ENCODE measurements around the gene MAP4K2. TPM values are rescaled to one million over a fixed set of nuclear protein-coding genes. Genes with fewer than 3 reads are reported as not detected.
A peak's percentile ranks its signal among the peaks of the same experiment; 100 is the strongest.

MAP4K2 gene
- total and polyA plus RNA-seq, 2 of the 13 experiments (the other 11 are each of a cell fraction or from before 2014, with no cell fraction given): 8.3 to 17.6 TPM

DNA sequence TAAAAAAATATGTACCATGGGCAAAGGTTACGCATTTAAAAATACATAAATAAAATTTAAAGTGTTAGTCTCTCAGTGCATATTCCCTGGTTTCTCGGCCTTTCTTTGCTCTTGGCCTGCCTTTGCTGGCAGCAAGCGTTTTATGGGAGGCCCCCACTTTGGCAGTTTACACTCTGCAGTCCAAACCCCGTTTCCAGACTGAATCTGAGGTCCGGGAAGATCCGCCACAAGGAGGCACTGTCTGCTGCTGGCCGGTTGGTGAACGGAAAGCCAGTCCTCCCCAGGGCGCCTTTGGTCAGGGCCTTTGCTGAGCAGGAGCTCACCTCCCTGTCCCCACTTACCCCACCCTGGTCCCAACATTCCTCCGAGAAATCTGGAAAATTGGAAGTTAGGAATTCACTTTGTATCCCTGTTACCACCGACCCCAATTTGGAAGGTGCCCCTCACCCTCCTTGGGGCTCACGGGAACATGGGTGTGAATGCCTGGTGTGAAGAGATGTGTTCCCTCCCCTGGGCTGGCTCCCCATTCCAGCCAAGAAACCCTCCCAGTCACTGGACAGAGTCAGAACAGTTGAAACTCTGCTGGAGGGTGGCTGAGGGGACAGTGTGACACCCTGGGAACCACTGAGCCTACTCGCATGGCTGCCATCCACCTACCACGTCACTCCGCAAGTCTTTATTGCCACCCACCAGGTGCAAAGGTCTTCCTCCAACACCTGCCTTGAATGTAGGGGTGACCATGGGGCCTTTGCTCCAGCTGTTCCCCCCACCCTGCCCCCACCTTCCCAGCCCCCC lies 15.3 kb downstream of the MAP4K2 start (continued):
- TF ChIP-seq, protein P1, sequence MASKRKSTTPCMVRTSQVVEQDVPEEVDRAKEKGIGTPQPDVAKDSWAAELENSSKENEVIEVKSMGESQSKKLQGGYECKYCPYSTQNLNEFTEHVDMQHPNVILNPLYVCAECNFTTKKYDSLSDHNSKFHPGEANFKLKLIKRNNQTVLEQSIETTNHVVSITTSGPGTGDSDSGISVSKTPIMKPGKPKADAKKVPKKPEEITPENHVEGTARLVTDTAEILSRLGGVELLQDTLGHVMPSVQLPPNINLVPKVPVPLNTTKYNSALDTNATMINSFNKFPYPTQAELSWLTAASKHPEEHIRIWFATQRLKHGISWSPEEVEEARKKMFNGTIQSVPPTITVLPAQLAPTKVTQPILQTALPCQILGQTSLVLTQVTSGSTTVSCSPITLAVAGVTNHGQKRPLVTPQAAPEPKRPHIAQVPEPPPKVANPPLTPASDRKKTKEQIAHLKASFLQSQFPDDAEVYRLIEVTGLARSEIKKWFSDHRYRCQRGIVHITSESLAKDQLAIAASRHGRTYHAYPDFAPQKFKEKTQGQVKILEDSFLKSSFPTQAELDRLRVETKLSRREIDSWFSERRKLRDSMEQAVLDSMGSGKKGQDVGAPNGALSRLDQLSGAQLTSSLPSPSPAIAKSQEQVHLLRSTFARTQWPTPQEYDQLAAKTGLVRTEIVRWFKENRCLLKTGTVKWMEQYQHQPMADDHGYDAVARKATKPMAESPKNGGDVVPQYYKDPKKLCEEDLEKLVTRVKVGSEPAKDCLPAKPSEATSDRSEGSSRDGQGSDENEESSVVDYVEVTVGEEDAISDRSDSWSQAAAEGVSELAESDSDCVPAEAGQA (IDR thresholded peaks at IDR 0.05; ENCODE audit: low read depth): no peak
- TF ChIP-seq, protein P1 (CRISPR knock-in tag; IDR thresholded peaks at IDR 0.05; ENCODE audit: borderline replicate concordance): no peak
- TF ChIP-seq, protein P2, sequence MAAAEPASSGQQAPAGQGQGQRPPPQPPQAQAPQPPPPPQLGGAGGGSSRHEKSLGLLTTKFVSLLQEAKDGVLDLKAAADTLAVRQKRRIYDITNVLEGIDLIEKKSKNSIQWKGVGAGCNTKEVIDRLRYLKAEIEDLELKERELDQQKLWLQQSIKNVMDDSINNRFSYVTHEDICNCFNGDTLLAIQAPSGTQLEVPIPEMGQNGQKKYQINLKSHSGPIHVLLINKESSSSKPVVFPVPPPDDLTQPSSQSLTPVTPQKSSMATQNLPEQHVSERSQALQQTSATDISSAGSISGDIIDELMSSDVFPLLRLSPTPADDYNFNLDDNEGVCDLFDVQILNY (CRISPR knock-in tag; conservative IDR thresholded peaks at IDR 0.05): no peak
- no peak for TF ChIP-seq PRPF4 (IDR thresholded peaks at IDR 0.05; ENCODE audit: low read depth, low read length, poor library complexity, severe bottlenecking)
- TF ChIP-seq, protein P3, sequence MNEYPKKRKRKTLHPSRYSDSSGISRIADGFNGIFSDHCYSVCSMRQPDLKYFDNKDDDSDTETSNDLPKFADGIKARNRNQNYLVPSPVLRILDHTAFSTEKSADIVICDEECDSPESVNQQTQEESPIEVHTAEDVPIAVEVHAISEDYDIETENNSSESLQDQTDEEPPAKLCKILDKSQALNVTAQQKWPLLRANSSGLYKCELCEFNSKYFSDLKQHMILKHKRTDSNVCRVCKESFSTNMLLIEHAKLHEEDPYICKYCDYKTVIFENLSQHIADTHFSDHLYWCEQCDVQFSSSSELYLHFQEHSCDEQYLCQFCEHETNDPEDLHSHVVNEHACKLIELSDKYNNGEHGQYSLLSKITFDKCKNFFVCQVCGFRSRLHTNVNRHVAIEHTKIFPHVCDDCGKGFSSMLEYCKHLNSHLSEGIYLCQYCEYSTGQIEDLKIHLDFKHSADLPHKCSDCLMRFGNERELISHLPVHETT (CRISPR knock-in tag; conservative IDR thresholded peaks at IDR 0.05): no peak
- TF ChIP-seq SP1 (IDR thresholded peaks at IDR 0.05): no peak
- no peak for TF ChIP-seq SP1 (CRISPR knock-in tag; IDR thresholded peaks at IDR 0.05)
- TF ChIP-seq MAF1 (CRISPR knock-in tag; IDR thresholded peaks at IDR 0.05; ENCODE audit: borderline replicate concordance): no peak
- TF ChIP-seq ZNF598 (CRISPR knock-in tag; IDR thresholded peaks at IDR 0.05; ENCODE audit: borderline replicate concordance): no peak
- TF ChIP-seq, protein P4, sequence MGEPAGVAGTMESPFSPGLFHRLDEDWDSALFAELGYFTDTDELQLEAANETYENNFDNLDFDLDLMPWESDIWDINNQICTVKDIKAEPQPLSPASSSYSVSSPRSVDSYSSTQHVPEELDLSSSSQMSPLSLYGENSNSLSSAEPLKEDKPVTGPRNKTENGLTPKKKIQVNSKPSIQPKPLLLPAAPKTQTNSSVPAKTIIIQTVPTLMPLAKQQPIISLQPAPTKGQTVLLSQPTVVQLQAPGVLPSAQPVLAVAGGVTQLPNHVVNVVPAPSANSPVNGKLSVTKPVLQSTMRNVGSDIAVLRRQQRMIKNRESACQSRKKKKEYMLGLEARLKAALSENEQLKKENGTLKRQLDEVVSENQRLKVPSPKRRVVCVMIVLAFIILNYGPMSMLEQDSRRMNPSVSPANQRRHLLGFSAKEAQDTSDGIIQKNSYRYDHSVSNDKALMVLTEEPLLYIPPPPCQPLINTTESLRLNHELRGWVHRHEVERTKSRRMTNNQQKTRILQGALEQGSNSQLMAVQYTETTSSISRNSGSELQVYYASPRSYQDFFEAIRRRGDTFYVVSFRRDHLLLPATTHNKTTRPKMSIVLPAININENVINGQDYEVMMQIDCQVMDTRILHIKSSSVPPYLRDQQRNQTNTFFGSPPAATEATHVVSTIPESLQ (CRISPR knock-in tag; conservative IDR thresholded peaks at IDR 0.05): no peak
- TF ChIP-seq CREB1 (IDR thresholded peaks at IDR 0.05): no peak
- TF ChIP-seq CREB1 (CRISPR knock-in tag; IDR thresholded peaks at IDR 0.05): no peak
- no peak for TF ChIP-seq RFX5 (IDR thresholded peaks at IDR 0.05; ENCODE audit: low read depth, low read length)
- TF ChIP-seq, protein P5, sequence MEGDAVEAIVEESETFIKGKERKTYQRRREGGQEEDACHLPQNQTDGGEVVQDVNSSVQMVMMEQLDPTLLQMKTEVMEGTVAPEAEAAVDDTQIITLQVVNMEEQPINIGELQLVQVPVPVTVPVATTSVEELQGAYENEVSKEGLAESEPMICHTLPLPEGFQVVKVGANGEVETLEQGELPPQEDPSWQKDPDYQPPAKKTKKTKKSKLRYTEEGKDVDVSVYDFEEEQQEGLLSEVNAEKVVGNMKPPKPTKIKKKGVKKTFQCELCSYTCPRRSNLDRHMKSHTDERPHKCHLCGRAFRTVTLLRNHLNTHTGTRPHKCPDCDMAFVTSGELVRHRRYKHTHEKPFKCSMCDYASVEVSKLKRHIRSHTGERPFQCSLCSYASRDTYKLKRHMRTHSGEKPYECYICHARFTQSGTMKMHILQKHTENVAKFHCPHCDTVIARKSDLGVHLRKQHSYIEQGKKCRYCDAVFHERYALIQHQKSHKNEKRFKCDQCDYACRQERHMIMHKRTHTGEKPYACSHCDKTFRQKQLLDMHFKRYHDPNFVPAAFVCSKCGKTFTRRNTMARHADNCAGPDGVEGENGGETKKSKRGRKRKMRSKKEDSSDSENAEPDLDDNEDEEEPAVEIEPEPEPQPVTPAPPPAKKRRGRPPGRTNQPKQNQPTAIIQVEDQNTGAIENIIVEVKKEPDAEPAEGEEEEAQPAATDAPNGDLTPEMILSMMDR (CRISPR knock-in tag; IDR thresholded peaks at IDR 0.05): peak; percentile 92
